Measurements from ENCODE around the gene DDX55. TPM values are rescaled to one million over a fixed set of nuclear protein-coding genes. Genes with fewer than 3 reads are reported as not detected.

The DDX55 gene
- total and polyA plus RNA-seq, 2 of the 13 experiments (the other 11 are each of a cell fraction or from before 2014, with no cell fraction given): 22.2 to 37.0 TPM

GRCh38 chr12:123617144-123617543, 15.2 kb downstream of the DDX55 start:
- H3K4me1 ChIP-seq (ENCODE audit: insufficient read depth, low read length): no peaks in the 10 kb centered on the region
- FAIRE-seq: no peak
- H3K4me2 ChIP-seq (ENCODE audit: low read depth, low read length): no peak overlapping the region
- TF ChIP-seq MAFF (IDR thresholded peaks at IDR 0.05; ENCODE audit: low read depth, low read length) (peak; percentile 29; the same call in 1 of the 2 replicates), ZFP82 (CRISPR knock-in tag; IDR thresholded peaks at IDR 0.05; ENCODE audit: borderline replicate concordance) (no peak), MAFK (conservative IDR thresholded peaks at IDR 0.05 in 1 of 2, IDR thresholded peaks at IDR 0.05 in 1 of 2; ENCODE audit: low read length in 2 of 2) (peak; percentile 34 to 53; a peak in 3 of 4 replicates)
- in situ Hi-C loops (cut with HindIII; ENCODE audit: extremely low pct_ligation_motif_present, low pct_unique_long_range_greater_than_20kb) (no loop called here), intact Hi-C loops (cut with micrococcal nuclease; ENCODE audit: unreplicated experiment) (no loop called here)
- ChIA-PET POLR2A (no interaction called here), CTCF (ENCODE audit: low intra/inter-chr PET ratio, low total read pairs) (no interaction called here)
- 0 out of 2 replicates have a peak, but pooled peaks cover 4% of the 10 kb centered on the region for H4K20me1 ChIP-seq (ENCODE audit: insufficient read depth, low read length)
- BruUV-seq (replicated peaks): no TSS peak
- H3K27me3 ChIP-seq (ENCODE audit: control insufficient read depth in 1 of 2, insufficient read depth in 2 of 2, low read length in 2 of 2): no peaks in the 10 kb centered on the region
- no peak for ATAC-seq
- no peak overlapping the region for H3K9ac ChIP-seq (ENCODE audit: insufficient read depth, low read depth, low read length)
- no peak overlapping the region for H2AFZ ChIP-seq (ENCODE audit: low read length)
- no peaks in the 10 kb centered on the region for H3K79me2 ChIP-seq (ENCODE audit: insufficient read depth, low read length)
- no peak overlapping the region for H3K4me3 ChIP-seq (replicated peaks in 1 of 3; ENCODE audit: insufficient read depth in 1 of 3, low read depth in 2 of 3, low read length in 3 of 3)
- no peak overlapping the region for H3K27ac ChIP-seq (ENCODE audit: extremely low read length, insufficient read depth, low read length)
- H3K36me3 ChIP-seq (replicated peaks in 1 of 2; ENCODE audit: control insufficient read depth in 1 of 2, insufficient read depth in 2 of 2, low read length in 2 of 2): peaks cover 33 to 85% of the 10 kb centered on the region in 2 experiments
- WGBS (ENCODE audit: low lambda C conversion rate): 98% methylated on average over 3 of the region's 3 CpGs
- no peaks in the 10 kb centered on the region for H3K9me3 ChIP-seq (ENCODE audit: low read length)
- DNase-seq (ENCODE audit: low spot score): no peak

DNA sequence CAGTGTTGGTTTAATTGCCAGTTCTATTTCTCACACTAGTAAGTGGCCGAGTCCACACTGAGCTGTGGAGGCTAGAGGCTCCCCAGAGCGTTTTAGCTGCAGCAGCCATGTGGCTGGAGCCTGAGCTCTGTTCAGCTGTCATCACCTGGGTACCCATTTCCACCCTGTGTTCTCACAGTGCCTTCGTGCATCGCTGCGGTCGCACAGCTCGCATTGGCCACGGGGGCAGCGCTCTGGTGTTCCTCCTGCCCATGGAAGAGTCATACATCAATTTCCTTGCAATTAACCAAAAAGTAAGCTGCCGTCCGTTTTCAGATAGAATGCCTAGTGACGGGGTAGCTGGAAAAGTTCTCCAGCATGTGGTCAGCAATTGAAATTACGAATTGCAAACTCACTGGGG, 15.7 kb downstream of the DDX55 start:
- ATAC-seq (no peak), DNase-seq (ENCODE audit: low spot score) (no peak), FAIRE-seq (no peak)
- Histone ChIP-seq H3K4me1 (ENCODE audit: insufficient read depth, low read length) (no peaks in the 10 kb centered on the region), H3K4me3 (replicated peaks in 1 of 3; ENCODE audit: insufficient read depth in 1 of 3, low read depth in 2 of 3, low read length in 3 of 3) (no peak overlapping the region), H3K9me3 (ENCODE audit: low read length) (no peaks in the 10 kb centered on the region), H3K9ac (ENCODE audit: insufficient read depth, low read depth, low read length) (no peak overlapping the region), H3K4me2 (ENCODE audit: low read depth, low read length) (no peak overlapping the region), H3K36me3 (replicated peaks in 1 of 2; ENCODE audit: control insufficient read depth in 1 of 2, insufficient read depth in 2 of 2, low read length in 2 of 2) (peaks cover 33 to 84% of the 10 kb centered on the region in 2 experiments), H3K27ac (ENCODE audit: extremely low read length, insufficient read depth, low read length) (no peak overlapping the region), H3K27me3 (ENCODE audit: control insufficient read depth in 1 of 2, insufficient read depth in 2 of 2, low read length in 2 of 2) (no peaks in the 10 kb centered on the region), H2AFZ (ENCODE audit: low read length) (no peak overlapping the region), H4K20me1 (ENCODE audit: insufficient read depth, low read length) (0 out of 2 replicates have a peak, but pooled peaks cover 4% of the 10 kb centered on the region), H3K79me2 (ENCODE audit: insufficient read depth, low read length) (no peaks in the 10 kb centered on the region)
- CTCF ChIA-PET (ENCODE audit: low intra/inter-chr PET ratio, low total read pairs): no interaction called here
- POLR2A ChIA-PET: interaction anchor here (0.7 to 1.0 kb wide), 2 partner anchors 77 to 233 kb away, joined by 3 to 4 read pairs; partner anchors contain the start of gene KMT5A
- in situ Hi-C loops (cut with HindIII; ENCODE audit: extremely low pct_ligation_motif_present, low pct_unique_long_range_greater_than_20kb): no loop called here
- intact Hi-C loops (cut with micrococcal nuclease; ENCODE audit: unreplicated experiment): no loop called here
- TF ChIP-seq ZNF224 (CRISPR knock-in tag; IDR thresholded peaks at IDR 0.05) (no peak), NR1H2 (CRISPR knock-in tag; IDR thresholded peaks at IDR 0.05; ENCODE audit: borderline replicate concordance, low read depth) (no peak), ZFP37 (CRISPR knock-in tag; IDR thresholded peaks at IDR 0.05; ENCODE audit: borderline replicate concordance) (no peak), AGO2 (optimal IDR thresholded peaks at IDR 0.05; ENCODE audit: low read depth, low read length) (peak; percentile 31), ZNF232 (CRISPR knock-in tag; IDR thresholded peaks at IDR 0.05; ENCODE audit: borderline replicate concordance) (no peak), ZBTB26 (CRISPR knock-in tag; IDR thresholded peaks at IDR 0.05; ENCODE audit: borderline replicate concordance) (no peak)
- WGBS (ENCODE audit: low lambda C conversion rate): 90% methylated on average over 13 of the region's 13 CpGs
- no TSS peak for BruUV-seq (replicated peaks)

Measured in HepG2 (cell line).